Activated CD4-positive, CD25-positive, alpha-beta regulatory T cell treated with anti-CD3 and anti-CD28 coated beads, Interleukin-2, amount 50 U/mL, for 24 hours (primary cell): Measurements from ENCODE around the gene NDRG3.
"Not testable (repeated sequence)": the region's sequence is repeated elsewhere in the genome, so short reads cannot be mapped to it uniquely, and the experiment has no call there.

Source experiments
- ATAC-seq, 2 donors: fragments of 150-1000 bp; cut with Tn5 transposase; one replicate each; pipeline ENCODE4 v1.10.0; 2021; ENCODE audit warnings: mild to moderate bottlenecking in 1 of 2, moderate library complexity in 1 of 2

Gene NDRG3

DNA sequence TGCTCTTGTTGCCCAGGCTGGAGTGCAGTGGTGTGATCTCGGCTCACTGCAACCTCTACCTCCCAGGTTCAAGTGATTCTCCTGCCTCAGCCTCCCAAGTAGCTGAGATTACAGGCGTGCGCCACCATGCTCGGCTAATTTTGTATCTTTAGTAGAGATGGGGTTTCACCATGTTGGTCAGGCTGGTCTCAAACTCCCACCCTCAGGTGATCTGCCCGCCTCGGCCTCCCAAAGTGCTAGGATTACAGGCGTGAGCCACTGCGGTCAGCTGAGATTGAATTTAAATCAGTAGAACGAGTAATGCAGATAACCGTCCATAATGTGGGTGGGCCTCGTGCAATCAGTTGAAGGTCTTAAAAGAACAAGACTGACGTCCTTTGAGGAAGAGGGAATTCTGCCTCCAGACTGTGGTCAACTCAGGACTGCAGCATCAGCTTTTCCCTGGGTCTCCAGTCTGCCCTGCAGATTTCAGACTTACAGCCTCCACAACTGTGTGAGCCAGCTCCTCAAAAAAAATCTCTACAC lies 107.0 kb downstream of the NDRG3 start:
- not testable (repeated sequence) for ATAC-seq

DNA sequence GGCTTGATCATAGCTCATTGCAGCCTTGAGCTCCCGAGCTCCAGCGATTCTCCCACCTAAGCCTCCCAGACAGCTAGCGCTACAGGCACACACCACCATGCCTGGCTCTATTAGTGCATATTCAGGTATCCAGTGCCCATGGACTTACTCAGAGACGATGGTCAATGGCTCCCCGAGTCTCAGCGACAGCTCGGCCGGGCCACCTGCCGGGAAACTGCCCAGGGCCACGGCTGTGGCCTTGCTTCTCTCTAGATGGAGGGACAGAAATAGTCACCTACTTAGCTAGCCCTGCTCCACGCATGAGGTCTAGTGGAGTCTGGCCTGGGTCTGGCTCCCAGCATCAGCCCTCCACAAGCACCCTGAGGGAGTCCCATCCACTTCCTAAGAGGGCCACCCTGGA lies 111.5 kb downstream of the NDRG3 start:
- no peak for ATAC-seq

DNA sequence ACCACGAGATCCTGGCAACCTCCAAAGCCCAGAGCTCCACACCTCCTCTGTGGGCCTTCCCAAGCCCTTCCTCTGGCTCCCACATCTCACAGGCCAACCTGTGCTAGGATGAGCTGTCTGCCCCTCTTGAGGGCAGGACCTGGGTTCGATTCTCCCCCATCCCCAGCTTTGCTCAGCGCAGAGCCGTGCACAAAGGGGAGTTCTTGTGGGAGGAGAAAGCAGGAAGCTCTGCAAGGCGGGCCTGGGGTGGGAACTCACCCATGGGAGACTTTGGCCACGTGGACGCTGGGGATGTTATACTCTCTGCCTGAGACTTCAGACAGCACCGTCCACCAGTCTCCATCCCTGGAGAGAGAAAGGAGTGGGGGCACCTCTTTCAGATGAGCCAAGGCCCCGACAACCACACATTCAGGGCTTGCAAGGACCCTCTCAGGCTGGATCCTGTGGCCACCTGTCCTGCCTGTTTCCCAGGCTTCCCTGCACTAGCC lies 112.6 kb downstream of the NDRG3 start:
- ATAC-seq, result no peak

DNA sequence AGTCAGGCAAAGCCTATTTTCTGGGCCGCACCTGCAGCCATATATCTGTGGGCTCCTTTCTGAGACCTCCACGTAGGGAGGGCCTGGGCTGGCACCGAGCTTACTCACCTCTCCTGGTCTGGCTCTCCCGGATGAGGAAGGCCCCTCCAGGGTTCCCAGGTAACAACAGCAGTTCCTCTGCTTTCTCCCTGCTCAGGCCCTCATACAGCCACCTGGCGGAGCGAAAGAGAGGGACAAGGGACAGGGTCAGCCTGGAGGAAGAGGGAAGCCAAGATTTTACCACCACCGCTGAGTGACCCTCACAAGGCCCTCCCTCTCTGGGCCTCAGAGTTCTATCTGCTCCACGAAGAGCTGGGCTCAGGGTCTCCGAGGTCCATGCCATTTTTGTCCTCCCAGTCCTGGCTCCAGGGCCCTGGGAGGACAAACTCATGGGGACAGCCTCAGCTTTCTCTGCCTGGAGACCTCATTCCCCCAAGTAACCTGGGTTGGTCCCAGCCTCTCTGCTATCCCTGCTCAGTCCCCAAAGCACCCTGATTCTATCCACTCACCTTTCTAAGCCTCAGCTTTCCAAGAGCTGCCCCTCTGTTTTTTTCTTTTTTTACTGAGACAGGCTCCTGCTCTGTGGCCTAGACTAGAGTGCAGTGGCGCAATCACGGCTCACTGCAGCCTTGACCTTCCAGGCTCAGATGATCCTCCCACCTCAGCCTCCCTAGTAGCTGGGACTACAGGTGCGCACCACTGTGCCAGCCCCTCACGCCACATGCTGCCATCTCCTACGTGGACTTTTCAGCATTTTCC lies 113.2 kb downstream of the NDRG3 start:
- ATAC-seq, result no peak

DNA sequence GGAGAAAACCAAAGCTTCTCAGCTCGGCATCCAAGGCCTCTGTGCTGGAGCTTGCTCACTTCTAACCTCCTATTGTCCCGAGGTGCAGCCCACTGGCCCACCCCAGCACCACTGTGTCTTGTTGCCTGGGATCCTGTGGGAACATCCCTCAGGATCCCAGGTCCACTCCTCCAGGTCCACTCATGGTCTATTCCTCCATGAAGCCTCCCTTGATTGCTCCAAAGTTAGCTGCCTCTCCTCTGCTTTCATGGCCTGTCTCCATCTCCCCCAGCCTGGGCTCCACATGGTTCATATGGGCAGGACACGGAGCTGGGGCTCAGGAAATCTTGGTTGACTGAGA lies 113.8 kb downstream of the NDRG3 start:
- ATAC-seq, result no peak

DNA sequence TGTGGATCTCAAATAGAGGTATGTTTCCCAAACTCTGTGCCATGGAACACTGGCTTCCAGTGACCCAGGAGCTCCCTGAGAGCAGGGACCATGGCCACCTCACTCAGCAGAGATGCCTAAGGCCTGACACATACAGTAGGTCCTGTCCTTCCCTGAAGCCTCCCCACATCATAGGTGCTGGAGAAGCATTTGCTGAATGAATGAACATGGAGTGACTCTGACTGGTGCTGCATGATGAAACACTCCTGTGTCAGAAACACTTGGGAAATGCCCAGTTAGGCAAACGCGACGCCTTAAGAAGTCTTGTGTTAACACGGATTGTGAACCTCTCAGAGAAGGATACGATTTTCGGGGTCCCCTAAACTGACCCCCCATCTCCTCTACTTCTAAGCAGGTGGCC lies 114.2 kb downstream of the NDRG3 start:
- no peak for ATAC-seq

DNA sequence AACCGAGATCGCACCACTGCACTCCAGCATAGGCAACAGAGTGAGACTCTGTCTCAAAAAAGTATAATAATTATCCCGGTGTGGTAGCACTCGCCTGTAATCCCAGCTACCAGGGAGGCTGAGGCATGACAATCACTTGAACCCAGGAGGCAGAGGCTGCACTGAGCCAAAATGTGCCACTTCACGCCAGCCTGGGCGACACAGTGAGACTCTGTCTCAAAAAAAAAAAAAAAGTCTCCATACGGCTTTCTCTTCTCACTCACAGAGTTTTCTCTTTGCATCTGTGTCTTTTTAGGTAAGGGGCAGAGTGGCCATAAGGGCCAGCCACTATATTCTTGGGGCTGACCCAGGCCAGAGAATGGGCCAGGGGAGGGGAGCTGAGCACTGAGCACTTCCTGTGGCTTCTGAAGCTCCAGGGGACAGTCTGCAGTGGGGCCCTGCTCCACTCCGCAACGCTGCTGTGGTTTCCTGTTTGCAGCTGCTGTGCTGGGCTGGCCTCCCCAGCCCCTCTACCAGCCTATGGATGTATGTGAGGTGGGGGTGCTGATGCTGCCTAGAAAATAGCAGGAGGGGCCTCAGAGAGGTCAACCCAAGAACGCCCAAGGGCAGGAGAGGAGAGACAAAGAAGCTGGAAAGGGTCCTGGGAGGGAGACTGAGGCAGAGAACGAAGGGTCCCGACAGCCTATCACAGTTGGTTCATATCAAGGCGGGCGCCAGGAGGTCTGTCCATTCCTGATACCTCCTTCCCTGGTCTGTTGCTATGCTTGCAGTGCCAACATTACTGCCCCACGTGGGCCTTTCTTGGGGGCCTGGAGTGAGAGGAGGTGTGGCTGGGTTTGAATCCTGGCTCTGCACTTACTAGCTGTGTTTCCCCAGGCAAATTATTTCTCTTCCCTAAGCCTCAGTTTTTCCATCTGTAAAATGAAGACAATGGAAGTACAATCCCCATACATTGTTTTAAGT lies 115.9 kb downstream of the NDRG3 start:
- peak; percentile 83 for ATAC-seq

DNA sequence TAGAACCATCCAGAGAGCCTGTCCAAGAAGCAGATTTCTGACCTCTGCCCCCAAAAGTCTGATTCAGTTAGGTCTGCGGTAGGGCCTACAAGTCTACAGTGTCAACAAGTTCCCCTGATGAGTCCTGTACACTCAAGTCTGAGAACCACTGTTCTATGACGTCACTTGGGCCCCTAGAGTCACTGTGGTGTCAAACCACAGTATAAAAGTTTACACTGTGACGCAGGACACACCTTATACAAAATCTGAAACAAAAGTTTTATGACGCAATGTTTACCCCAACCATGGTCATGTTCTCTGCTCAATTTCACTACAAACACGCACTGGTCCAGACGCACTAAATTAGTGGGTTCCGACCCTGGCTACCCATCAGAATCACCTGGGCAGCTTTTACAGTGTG lies 117.8 kb downstream of the NDRG3 start:
- ATAC-seq, result peak; percentile 37 to 66

DNA sequence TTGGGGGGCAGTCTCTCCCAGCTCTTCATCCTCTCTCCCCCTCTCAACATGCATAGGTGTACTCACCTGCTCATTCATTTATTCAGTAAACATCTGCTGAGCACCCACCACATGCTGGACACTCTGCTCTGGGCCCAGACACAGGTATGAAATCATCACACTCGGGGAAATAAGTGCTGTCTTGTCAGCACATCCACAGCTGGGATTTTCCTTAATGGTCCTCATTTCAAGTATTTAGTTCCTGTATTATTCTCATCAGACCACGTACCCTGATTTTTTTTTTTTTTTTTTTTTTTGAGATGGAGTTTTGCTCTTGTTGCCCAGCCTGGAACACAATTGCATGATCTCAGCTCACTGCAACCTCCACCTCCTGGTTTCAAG lies 121.0 kb downstream of the NDRG3 start:
- ATAC-seq, result no peak

DNA sequence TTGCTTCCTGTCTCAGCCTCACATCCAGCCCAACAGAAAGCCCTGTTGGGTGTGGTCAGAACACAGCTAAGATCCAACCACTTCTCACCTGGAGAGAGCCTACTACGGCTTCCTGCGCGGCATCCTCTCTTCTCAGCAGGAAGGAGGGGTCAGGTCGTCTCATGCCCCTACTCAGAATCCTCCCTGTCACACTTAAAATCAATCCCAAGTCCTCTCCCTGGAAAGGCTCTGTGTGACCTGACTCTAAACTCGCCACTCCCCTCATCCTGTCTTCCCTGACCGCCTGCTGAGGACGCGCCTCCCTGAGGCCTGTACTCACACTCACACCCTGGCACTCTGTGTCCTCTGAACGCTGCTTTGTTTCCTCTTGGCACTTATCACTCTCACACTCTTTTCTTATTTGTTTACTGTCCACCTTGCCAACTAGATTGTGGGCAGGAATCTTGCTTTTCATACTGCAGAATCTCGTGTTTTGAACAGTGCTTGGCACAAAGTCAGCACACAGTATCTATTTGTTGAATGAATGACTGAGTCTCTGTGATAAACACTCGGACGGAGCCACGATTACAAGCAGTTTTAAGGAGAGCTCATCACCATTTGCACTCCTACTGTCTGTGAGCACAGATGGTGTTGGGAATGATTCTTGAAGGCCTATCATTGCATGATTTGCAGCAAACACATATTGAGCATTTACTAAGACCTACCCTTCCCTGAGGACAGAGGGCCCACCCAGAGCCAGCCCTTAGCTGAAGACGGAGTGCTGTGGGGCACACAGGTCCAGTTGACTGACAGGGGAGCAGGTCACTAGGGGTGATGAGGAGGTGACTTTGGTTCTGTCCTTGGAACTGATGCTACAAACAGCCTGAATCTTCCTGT lies 121.6 kb downstream of the NDRG3 start:
- ATAC-seq, result no peak

DNA sequence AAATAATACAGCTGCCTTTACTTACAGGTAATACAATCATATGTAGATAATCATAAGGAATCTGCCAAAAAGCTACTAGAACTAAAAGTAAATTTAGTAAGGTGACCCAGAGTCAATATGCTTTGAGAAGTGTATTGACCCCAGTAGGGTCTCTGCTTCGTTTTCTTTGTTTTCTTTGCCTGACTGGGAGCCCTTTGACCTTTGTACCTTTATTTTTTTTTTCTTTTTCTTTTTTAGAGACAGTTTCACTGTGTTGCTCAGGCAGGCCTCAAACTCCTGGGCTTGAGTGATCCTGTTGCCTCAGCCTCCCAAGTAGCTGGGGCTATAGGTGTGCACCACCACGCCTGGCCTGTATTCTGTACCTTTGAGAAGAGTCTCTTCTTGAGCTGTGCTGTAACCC lies 122.4 kb downstream of the NDRG3 start:
- ATAC-seq, result no peak

DNA sequence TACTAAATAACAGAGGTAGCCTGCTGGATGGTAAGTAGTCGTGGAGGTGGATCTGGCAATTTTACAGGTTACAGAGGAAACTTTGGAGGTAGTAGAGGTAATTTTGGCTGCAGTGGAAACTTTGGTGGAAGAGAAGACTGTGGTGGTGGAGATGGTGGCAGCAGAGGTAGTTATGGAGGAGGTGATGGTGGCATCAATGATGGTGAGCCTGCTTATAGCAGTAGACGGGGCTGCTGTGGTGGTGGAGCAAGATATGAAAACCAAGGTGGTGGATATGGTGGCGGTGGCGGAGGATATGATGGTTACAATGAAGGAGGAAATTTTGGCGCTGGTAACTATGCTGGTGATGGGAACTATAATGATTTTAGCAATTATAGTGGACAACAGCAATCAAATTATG lies 125.0 kb downstream of the NDRG3 start:
- ATAC-seq, result no peak

DNA sequence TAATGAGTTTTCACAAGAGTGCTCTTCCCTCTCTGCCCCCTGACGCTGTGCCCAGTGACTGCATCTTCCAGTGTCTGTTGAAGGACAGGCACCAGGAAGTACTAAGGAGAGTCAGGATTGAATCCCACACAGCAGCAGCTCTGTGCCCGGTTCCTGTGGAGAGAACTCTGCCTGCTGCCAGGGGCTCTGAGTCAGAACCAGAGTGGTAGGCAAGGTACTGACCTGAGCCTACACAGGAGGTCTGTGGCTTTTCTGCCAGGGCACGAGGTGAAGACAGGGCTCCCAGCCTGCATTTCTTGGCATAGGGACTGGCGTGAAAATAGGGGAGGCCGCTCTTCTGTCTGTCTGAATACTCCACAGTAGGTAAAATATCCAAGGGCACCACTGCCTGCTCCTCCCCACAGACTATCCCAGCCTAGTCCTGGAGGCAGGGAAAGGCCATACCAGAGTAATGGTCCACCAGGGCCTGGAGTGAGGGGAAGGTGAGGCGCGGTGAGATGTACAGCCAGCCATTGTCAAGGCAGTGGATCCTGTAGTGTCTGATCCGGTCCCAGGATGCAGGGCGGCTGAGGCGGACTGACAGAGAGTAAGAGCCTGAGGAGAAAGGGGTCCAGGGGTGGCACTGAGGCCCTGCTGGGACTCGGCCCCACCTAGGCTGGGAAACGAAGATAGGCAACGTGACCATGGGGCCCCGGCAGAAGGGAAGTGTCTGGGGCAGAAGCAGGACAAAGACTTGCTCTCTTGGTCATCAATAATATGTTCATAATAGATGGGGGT lies 130.9 kb downstream of the NDRG3 start:
- ATAC-seq, result no peak

DNA sequence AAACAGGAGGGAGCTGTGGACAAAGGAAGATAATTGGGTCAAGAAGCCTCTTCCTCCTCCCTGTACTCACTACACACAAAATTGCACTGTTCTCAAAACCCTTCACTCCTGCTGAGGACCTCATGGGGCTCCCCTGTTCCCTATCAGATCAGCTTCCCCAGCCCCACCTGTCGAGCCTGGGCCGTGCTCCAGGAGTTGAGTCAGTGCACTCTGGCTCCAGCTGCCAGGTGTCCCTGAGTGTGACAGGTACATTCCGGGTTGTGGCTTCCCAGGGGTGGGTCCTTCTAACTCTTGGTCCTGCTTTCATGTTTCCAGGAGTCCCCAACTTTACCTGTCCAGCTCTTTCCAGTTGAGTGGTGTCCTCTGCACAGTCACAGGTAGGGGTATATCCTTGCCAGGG lies 131.9 kb downstream of the NDRG3 start:
- no peak for ATAC-seq

DNA sequence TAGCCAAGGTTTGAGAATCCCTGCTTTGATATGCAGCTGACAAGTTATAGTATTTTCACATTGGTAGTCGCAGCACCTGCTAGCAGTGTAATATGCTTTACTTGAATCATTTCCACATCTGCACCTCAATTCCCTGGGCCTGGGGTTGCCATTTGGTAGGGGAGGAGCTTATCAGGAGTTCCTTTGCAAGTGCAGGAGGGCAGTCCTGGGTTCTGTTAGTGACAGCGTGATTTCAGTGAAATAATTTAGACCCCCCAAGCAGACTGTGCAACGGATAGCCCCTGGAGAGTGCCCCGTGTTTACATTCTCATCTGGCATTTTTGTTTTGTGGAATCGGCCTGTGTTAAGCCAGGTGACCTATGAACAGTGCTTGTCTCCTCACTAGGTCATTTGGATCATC lies 134.3 kb downstream of the NDRG3 start:
- no peak for ATAC-seq

DNA sequence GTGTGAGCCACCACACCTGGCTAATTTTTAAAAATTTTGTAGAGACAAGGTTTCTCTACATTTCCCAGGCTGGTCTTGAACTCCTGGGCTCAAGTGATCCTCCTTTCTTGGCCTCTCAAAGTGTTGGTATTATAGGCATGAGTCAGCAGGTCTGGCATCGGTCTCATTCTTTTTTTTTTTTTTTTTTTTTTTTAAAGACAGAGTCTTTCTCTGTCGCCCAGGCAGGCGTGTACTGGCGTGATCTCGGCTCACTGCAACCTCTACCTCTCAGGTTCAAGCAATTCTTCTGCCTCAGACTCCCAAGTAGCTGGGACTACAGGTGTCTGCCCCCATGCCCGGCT lies 137.5 kb downstream of the NDRG3 start:
- not testable (repeated sequence) for ATAC-seq

DNA sequence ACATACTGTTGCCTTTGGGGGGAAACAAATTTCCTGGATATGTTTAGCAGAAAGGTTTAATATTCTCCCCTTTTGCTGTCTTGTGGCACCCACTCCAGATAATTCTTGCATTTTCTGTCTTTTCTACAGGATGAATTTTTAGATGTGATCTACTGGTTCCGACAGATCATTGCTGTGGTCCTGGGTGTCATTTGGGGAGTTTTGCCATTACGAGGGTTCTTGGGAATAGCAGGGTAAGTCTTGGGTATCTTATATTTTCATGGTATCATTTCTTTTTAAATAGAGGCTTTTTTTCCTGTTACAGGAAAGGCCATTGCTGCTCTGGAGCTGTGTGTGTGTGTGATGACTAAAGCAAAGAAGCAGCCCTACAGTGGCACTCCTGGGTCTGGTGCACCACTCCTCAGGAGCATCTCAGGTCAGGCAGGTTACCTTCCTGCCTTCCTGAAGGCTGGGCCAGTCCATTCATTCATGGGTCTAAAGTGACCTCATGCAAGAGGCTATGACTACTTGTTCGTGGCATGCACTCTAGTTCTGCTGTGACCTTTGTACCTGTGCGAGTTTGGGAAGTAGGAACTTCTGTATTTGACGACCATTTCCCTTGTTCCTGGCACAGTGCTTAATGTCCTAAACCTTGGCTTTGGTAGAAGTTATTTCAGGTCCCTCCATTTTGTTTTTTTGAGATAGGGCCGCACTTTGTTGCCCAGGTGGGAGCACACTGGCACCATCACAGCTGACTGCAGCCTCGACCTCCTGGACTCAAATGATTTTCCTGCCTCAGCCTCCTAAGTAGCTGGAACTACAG lies 138.1 kb downstream of the NDRG3 start:
- no peak for ATAC-seq

DNA sequence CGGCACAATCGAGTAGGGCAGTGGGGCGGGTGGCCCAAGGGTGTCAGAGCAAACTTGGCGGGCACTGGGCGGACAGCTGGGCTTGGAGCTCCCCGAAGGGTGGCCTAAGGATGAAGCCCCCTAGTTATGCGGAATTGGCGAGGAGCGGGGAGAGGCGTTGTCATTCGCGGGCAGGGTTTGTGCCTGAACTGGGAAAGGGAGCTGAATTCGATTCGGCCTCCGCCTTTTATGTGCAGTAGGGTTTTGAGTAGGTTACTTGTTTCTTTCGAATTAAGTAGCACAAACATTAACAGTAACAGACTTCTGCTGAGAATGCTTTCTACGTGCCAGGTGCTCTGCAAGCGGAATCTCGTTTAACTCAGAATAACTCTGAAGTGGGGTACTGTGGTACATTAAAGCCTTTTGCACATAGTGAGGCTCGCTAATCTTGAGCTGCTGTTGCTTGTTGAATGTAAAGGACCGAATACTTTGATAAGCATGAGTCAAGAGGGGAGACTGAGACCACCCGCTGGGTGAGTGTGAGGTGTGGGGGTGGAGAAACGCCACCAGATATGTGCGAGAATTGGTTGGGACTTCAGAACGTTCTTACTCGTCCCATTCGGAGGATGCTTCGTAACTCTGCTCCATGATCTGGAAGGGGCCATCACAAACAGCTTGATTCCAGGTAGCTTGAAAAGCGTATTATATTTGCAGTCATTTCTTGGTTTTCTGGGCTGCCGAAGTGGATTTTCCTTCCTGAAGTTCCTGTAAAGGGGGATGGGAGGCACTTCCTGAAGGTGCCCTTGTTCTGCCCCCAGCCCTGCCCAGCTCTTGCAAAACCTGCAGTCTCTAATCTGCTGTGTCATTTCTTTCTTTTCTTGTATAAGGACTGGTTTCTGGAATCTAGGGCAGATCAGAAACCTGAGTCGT lies 139.5 kb downstream of the NDRG3 start:
- no peak for ATAC-seq

DNA sequence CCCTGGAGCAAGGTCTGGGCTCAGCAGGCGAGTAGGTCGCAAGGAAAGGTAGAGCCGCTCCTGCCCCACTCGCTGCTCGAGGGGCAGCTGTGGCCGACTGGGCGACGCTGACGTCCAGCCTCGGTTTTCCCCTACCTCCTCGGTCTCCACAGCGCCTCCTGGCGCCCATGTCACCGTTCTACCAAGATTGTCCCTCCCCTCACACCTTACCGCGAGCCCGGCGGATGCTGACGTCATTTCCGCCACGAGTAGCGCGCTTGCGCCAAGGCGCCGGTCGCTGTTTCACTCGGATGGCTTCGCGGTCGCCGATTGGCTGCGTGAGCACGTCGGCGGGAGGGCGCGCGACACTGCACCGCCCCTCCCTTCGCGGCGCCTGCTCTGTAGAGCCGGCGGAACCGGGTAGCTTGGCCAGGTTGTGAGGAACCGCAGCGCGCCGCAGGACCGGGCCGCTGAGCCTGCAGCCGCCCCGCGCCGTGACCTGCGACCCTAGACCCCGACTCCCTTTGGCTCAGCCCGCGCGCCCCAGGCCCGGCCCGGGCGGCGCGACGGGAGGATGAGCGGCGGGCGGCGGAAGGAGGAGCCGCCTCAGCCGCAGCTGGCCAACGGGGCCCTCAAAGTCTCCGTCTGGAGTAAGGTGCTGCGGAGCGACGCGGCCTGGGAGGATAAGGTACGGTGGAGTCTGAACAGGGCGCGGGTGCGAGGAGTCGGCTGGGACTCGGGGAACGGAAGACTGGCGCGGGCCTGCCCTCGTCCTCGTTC lies 140.3 kb downstream of the NDRG3 start, which contains the start of gene RAB5IF:
TSS of gene RAB5IF (plus strand) at position 381 of the 759 bp plus-strand sequence. CDS start at position 554, 173 bp downstream.
- peak; percentile 85 to 92 for ATAC-seq
